Stimulated activated CD4-positive, alpha-beta T cell treated with anti-CD3 and anti-CD28 coated beads, TNF-alpha, amount 100 ng/mL, for 24 hours (primary cell): Measurements from ENCODE around the gene ZBED3.
"Not testable (repeated sequence)": the region's sequence is repeated elsewhere in the genome, so short reads cannot be mapped to it uniquely, and the experiment has no call there.

Experiments used
- DNase-seq, 3 experiments: peaks; one replicate each; pipeline ENCODE4 v3.0.0-alpha.2; 2020; ENCODE audit warnings: low read depth in 3 of 3

The ZBED3 gene

DNA sequence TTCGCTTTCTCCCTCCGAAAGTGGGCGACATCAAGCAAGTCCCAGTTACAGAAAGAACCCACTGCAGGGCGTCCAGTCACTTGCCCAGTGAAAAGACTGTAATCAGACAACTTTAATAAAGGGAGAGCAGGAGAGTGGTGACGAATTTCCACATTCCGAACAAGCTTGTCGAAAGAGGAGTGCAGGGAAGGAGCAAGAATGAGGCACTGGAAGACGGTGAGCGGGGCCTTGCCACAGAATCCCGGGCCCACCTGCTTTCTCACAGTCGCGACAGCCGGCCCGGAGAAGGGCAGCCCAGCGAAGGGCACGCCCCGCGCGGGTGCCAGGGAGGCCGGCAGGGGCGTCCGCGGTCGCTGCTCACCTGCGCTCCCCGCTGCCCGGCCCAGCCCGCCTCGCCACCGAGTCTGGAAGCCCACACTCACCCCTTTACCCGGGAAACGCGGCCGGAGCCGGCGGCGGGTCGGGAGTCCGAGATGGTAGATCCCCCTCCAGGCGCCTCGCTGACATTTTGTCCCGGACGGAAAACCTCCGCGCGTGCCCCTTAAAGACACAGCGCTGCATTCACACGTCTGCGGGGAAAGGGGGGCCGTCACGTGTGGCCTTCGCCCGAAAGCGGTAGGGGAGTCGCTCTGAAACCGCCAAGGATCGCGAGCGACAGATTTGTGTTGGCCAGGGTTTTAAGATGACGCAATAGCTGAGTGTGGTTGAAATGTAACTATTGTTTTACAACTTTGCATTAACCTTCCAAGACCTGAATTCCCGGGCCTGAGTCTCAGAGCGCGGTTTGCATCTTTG, at the start of gene ZBED3:
ZBED3 (minus strand) TSS at position 597 of the 795 bp plus-strand sequence. CDS start 9,407 bp downstream, outside the sequence.
- DNase-seq, result peak; percentile 8 to 41 (median 18)

DNA sequence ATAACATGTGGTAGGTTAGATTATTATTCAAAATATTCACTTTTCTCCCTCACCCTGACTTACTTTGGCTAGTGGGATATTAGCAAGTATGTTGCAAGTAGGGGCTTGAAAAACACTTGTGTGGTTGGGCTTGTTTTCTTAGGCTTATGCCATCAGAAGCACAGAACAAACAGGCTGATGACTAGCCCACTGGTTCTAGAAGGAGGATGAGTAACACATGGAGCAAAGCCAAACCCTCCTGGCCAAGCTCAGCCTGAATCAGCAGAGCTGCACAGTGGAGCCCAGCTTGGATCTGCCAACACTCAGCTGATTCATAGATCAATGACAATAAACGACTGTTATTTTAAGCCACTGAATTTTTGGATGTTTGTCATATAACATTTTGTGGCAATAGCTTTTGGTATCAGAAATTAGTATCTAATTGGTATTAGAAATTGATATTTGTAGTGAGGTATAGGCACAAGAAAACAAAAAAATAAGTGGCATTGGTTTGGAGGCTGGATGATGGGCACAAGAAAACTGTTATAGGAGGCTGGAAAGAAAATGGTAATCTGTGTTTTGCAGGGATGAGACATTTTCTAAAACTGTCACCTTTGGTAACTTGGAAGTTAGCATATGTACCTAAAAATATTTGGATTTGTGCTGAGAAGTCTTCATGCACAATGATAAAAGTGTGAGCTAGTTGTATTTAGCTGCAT, 46.1 kb upstream of the ZBED3 start:
- DNase-seq, result no peak

GRCh38 chr5:77131361-77131760, 44.3 kb upstream of the ZBED3 start:
- no peak for DNase-seq

DNA sequence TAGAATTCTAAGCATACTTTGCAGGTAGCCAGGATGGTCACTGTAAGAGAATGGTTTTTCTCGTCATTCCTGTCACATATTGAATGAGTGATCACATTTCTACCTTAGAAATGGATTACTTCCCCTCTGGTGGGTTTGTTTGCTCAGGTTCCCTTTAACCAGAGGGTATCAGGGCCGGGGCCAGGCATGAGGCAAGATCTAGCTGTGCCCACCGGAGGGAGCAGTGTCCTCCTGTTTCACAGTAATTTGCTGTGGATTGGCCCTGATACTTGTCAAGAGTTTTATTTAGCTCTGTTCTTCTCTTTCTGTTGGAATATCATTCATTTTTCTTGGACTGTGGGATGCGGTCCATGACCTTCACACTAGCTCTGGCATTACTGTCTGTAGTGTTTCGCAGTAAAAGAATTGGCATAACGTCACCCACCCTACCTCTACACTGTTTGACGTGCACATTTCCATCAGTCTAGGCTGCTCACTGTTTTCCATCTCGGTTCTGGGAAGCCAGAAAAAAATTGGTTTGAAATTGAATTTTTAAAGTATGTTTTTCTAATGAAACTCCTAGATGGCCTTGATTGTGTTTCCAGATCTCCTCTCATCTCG, 42.4 kb upstream of the ZBED3 start:
- peak in 1 of 3 experiments; percentile 14 for DNase-seq

DNA sequence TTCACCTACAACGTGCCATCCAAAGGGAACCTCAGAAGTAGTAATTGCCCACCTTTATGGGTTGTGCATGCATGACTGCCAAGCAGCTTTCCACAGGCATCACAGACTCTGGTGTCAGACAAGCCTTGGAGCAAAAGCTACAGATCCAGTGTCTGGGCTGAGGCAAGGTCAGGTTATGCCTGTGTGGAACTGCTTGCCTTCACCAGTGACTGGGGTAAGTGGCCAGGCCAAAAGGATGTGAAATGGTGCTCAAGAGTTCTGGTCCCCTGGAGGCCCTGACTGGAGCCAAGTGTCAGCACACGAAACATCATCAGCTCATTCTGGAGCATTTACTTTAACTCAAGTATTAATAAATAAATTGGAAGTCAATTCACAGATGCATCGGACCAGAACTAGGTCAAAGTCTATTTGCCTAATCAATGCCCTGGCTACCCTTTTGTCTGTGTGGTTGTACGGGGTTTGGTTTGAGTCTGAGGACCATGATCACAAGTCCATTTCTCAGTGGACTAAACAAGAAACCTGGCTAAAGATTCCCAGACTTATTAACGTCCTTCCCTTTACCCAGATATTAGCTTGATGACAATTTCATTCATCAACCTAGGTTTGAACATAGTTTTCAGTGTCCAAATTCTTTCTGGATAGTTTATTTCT, 41.5 kb upstream of the ZBED3 start:
- DNase-seq, result no peak

- DNase-seq, result no peak
Observed at GRCh38 chr5:77123057-77123456, 36.0 kb upstream of the ZBED3 start.

DNA sequence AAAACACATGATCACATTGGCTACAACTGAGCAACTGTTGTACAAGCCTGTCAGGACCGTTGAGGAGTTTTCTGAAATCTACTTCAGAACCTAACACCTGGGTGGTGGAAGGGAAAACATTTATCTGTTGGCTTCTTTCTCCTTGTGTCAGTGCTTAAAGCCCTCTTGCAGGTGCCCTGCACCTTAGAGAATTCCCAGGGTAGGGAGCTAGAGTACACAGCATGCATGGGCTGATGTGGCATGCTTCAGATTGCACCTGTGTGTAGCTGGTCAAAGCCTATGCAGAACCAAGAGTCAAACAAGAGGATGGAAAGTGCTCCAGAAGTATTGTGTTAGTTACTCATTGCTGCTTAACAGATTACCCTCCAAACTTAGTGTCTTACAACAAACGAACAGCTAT, 33.6 kb upstream of the ZBED3 start:
- no peak for DNase-seq

DNA sequence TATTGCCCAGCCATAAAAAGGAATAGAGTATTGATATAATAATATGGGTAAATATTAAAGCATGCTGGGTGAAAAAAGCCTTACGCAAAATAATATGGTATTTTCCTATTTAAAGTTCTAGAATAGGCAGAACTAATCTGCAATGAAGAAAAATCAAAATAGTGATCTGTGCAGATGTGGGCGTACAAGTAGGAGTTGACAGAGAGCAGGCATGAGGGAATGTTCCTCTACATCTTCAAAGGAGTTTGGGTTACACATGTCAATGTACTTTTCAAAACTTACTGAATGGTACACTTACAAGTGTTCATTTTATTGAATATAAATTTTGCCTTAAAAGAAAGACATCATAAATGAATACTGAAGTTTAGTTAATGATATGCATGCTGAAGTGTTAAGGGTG, 33.0 kb upstream of the ZBED3 start:
- DNase-seq, result no peak

- no peak for DNase-seq
Observed at GRCh38 chr5:77117161-77117560, 30.1 kb upstream of the ZBED3 start.

- not testable (repeated sequence) for DNase-seq
Observed at GRCh38 chr5:77107035-77107434, 19.9 kb upstream of the ZBED3 start.

GRCh38 chr5:77104813-77105212, 17.7 kb upstream of the ZBED3 start:
- no peak for DNase-seq

DNA sequence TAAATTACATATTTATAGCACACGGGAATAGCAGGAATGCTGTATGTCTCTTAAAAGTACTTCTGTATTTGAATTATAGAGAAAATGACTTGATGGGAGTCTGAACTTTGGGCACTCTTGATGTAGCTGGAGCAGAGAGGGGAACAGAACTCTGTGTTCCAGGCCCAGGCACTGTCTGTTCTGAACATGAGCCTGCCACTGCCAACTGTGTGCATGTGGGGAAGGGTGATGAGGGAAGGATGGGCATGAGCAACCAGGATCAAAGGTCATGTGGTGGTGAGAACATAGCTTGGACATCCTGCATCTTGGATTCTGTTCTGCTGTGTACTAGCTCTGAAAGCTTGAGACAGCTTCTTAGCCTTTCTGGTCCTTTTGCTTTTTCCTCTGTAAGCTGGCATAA, 16.4 kb upstream of the ZBED3 start:
- DNase-seq, result no peak

DNA sequence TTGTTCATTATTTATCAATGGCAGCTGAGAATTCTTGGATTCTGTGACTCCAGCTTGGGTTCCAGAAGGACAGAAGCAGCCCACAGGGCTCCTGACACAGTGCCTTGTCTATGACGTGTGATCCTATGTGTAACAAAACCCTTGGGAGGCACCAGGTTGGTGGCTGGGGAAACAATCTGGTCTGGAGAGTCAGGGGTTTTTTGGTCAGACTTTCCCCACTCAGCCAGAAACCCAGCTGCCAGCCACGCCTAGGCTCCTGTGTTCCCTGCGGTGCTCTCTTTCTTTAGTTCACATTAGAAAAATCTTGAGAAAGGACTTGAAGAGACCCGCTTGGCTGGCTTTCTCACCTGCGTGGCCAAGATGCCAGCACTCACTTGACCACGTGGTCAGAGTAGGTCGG, 15.5 kb upstream of the ZBED3 start:
- DNase-seq, result no peak

DNA sequence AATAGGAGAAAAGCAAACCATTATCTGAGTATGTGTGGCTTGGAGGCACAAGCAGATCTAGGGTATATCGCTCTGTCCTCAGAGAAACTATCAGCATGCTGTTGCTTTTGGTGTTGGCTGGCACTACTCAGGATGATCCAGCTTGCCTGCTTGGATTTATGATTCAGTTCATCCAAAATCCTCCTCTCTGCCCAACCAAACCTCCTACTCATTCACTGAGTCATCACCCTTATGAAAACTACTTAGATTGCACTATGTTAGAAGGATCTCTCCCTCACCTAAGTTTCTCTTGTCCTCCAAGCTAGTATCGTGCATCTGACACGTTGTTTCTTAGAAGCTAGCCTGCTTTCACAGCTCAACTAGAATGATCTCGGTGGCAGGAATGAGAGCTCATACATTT, 14.2 kb upstream of the ZBED3 start:
- no peak for DNase-seq

GRCh38 chr5:77095189-77095588, 8.1 kb upstream of the ZBED3 start:
- no peak for DNase-seq

GRCh38 chr5:77087484-77088261, 588 bp upstream of the ZBED3 start:
- DNase-seq, result no peak

DNA sequence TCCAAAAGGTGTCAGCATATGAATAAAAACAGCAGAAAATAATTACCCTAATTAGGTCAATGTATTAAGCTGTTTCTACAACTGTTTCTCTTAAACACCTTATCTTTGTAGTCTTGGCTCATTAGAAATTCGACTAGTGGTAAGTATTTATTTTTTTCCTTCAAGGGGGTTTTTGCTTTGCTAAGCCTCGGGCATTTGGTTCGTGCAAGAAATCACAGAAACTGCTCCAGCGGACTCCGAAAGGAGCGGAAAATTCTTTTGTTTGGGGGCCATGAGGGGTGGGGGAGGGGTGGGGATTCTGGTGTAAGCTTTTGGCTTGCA, 757 bp downstream of the ZBED3 start:
- no peak for DNase-seq

GRCh38 chr5:77083088-77083487, 4.0 kb downstream of the ZBED3 start:
- no peak for DNase-seq

GRCh38 chr5:77082280-77082679, 4.8 kb downstream of the ZBED3 start:
- no peak for DNase-seq

DNA sequence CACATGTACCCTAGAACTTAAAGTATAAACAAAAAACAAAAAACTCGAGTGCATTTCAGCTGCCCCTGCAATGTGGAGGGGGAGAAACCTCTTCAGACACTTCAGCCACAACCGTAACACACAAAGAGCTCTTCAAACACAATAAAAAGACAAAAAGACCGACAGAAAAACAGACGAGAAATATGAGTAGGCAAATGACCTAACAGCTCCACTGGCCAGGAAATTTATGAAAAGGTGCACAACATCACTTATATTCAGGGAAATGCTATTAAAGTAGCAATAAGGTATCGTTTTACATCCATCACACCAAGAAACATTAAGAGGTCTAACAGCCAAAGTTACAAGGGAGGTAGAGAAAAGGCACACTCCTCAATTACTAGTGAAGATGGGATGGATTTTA, 6.2 kb downstream of the ZBED3 start:
- no peak for DNase-seq

DNA sequence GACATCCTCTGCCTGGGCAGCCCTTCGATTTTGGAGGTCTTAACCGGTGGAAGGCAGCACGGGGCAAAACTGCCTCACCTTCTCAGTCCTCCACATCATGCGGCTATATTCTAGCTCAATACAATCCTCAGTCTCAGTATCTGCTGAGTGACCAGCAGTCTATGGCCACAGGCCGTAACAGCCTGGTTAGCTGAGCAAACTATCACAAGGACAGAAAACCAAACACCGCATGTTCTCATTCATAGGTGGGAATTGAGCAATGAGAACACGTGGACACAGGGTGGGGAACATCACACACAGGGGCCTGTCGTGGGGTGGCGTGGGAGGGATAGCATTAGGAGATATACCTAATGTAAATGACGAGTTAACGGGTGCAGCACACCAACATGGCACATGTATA, 6.6 kb downstream of the ZBED3 start:
- DNase-seq, result not testable (repeated sequence)

DNA sequence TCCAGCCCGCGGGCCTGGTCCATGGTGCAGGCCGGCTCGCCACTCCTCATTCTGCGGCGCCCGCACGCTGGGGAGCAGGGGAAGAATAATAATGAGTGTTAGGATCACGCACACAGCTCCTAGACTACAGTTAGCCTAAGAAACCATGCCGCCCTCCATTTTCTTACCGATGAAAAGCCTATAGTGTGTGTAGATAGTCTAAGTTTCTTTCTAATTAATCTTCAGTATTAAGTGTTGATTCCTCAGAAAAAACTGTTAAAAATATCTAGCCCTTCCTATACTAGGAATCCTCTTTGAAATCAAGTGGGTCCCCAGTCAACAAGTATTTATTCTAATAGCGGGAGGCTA, 9.3 kb downstream of the ZBED3 start:
- no peak for DNase-seq
